GM12878 (cell line): ENCODE data around the gene FOXO3.

Experiments used
- ATF3 ChIP-seq: IDR thresholded peaks from 2 replicates; pipeline ENCODE4 v1.6.1; 2011; ENCODE audit warnings: low read depth, mild to moderate bottlenecking, low read length, moderate library complexity, borderline replicate concordance; ENCODE audit errors: extremely low read depth
- ESRRA ChIP-seq: IDR thresholded peaks from 2 replicates; pipeline ENCODE4 v1.6.1; 2012; ENCODE audit warnings: mild to moderate bottlenecking, low read length, improper control_type of control experiment
- HCFC1 ChIP-seq: fragments of 150-350 bp; IDR thresholded peaks from 2 replicates; pipeline ENCODE4 v1.6.1; 2014; ENCODE audit warnings: low read length
- IRF3 ChIP-seq: fragments of 450-650 bp; IDR thresholded peaks from 2 replicates; pipeline ENCODE4 v1.6.1; 2014; ENCODE audit warnings: mild to moderate bottlenecking
- PKNOX1 ChIP-seq: fragments of 450-650 bp; IDR thresholded peaks from 2 replicates; pipeline ENCODE4 v1.6.1; 2016; ENCODE audit warnings: mild to moderate bottlenecking
- ZNF274 ChIP-seq: IDR thresholded peaks from one replicate; pipeline ENCODE4 v1.8.0; 2011; ENCODE audit not compliant: insufficient read length, insufficient read depth

GRCh38 chr6:108526739-108527174 lies 34.0 kb upstream of the FOXO3 start:
- TF ChIP-seq PKNOX1 (no peak), ZNF274 (no peak), HCFC1 (no peak), IRF3 (no peak), ATF3 (no peak), ESRRA (no peak)
